ENCODE results near the gene METTL17. TPM values are rescaled to one million over a fixed set of nuclear protein-coding genes. Genes with fewer than 3 reads are reported as not detected.
A peak's percentile ranks its signal among the peaks of the same experiment; 100 is the strongest.

The METTL17 gene
- total and polyA plus RNA-seq, 2 of the 8 experiments (the other 6 are each of a cell fraction or from before 2014, with no cell fraction given) = 73.8 to 138 TPM

GRCh38 chr14:20970983-20971704 lies 18.6 kb upstream of the METTL17 start (continued):
- TF ChIP-seq CBX5 (IDR thresholded peaks at IDR 0.05; ENCODE audit: low read depth, low read length) (no peak), CTBP2 (IDR thresholded peaks at IDR 0.05; ENCODE audit: borderline replicate concordance, insufficient read depth, insufficient read length, low read length) (no peak), KDM1A (IDR thresholded peaks at IDR 0.05; ENCODE audit: borderline replicate concordance, low read length) (no peak), EZH2 (IDR thresholded peaks at IDR 0.05; ENCODE audit: low read depth, low read length, severe bottlenecking) (peak; percentile 36), SUZ12 (IDR thresholded peaks at IDR 0.05; ENCODE audit: low read length) (no peak), RBBP5 (IDR thresholded peaks at IDR 0.05; ENCODE audit: borderline replicate concordance, low read depth, low read length) (peak; percentile 59; the same call in 1 of the 2 replicates), KDM5A (IDR thresholded peaks at IDR 0.05; ENCODE audit: low read length) (no peak), PHF8 (conservative IDR thresholded peaks at IDR 0.05; ENCODE audit: low read depth, low read length) (peak; percentile 79), CREB1 (IDR thresholded peaks at IDR 0.05) (no peak; the same call in 1 of the 2 replicates), POLR2AphosphoS5 (IDR thresholded peaks at IDR 0.05; ENCODE audit: low read depth, low read length) (0 out of 2 replicates have a peak, but pooled peaks have one; percentile 9), SRF (IDR thresholded peaks at IDR 0.05; ENCODE audit: low read depth, low read length) (0 out of 2 replicates have a peak, but pooled peaks have one; percentile 28)
